H9 (cell line): ENCODE data around the gene C6orf136. TPM values are rescaled to one million over a fixed set of nuclear protein-coding genes. Genes with fewer than 3 reads are reported as not detected.
A peak's percentile ranks its signal among the peaks of the same experiment; 100 is the strongest.

Source experiments
- DNase-seq: peaks from one replicate; pipeline ENCODE4 v3.0.0-alpha.2; 2017
- H2AFZ ChIP-seq: one replicate; pipeline ENCODE4 v1.6.1; 2013; ENCODE audit warnings: mild to moderate bottlenecking, low read length, control low read depth, moderate library complexity
- H2AK5ac ChIP-seq: 2 replicates; pipeline ENCODE4 v1.6.1; 2013; ENCODE audit warnings: low read length, control low read depth, mixed read lengths; ENCODE audit not compliant: insufficient read length
- H2BK120ac ChIP-seq: one replicate; pipeline ENCODE4 v1.6.1; 2013; ENCODE audit warnings: low read depth, mild to moderate bottlenecking, low read length, control low read depth, inconsistent platforms; ENCODE audit not compliant: poor library complexity, severe bottlenecking
- H2BK12ac ChIP-seq: 2 replicates; pipeline ENCODE4 v1.6.1; 2013; ENCODE audit warnings: low read length, control low read depth, mixed read lengths, low read depth; ENCODE audit not compliant: insufficient read length
- H2BK15ac ChIP-seq: 2 replicates; pipeline ENCODE4 v1.6.1; 2013; ENCODE audit warnings: low read depth, low read length, control low read depth
- H2BK20ac ChIP-seq: one replicate; pipeline ENCODE4 v1.6.1; 2013; ENCODE audit warnings: low read depth, mild to moderate bottlenecking, low read length, control low read depth, inconsistent platforms; ENCODE audit not compliant: poor library complexity, severe bottlenecking
- H2BK5ac ChIP-seq: 2 replicates; pipeline ENCODE4 v1.6.1; 2013; ENCODE audit warnings: low read length, control low read depth, mixed read lengths; ENCODE audit not compliant: insufficient read length
- H3K14ac ChIP-seq: 2 replicates; pipeline ENCODE4 v1.6.1; 2013; ENCODE audit warnings: low read length, control low read depth; ENCODE audit not compliant: insufficient read depth
- H3K18ac ChIP-seq: 2 replicates; pipeline ENCODE4 v1.6.1; 2013; ENCODE audit warnings: low read depth, mild to moderate bottlenecking, mixed read lengths, low read length, control low read depth; ENCODE audit not compliant: insufficient read length
- H3K23ac ChIP-seq: 2 replicates; pipeline ENCODE4 v1.6.1; 2013; ENCODE audit warnings: low read length, control low read depth, mixed read lengths, low read depth; ENCODE audit not compliant: insufficient read length
- H3K23me2 ChIP-seq: 2 replicates; pipeline ENCODE4 v1.6.1; 2013; ENCODE audit warnings: low read depth, mild to moderate bottlenecking, mixed read lengths, low read length, control low read depth; ENCODE audit not compliant: insufficient read length, poor library complexity, severe bottlenecking
- H3K27ac ChIP-seq: 2 replicates; pipeline ENCODE4 v1.5.1; 2013; ENCODE audit warnings: low read length, control low read depth, mixed read lengths, low read depth; ENCODE audit not compliant: insufficient read length
- H3K27me3 ChIP-seq: 2 replicates; pipeline ENCODE4 v1.6.1; 2013; ENCODE audit warnings: low read length, control low read depth, inconsistent platforms; ENCODE audit not compliant: insufficient read depth
- H3K4ac ChIP-seq: 2 replicates; pipeline ENCODE4 v1.6.1; 2013; ENCODE audit warnings: low read depth, mild to moderate bottlenecking, control low read depth, inconsistent platforms, low read length, moderate library complexity
- H3K4me1 ChIP-seq: 2 replicates; pipeline ENCODE4 v1.6.1; 2013; ENCODE audit warnings: low read length, control low read depth, inconsistent platforms; ENCODE audit not compliant: insufficient read depth
- H3K4me2 ChIP-seq: 2 replicates; pipeline ENCODE4 v1.6.1; 2013; ENCODE audit warnings: low read length, control low read depth, mixed read lengths; ENCODE audit not compliant: insufficient read length, insufficient read depth
- H3K56ac ChIP-seq: 2 replicates; pipeline ENCODE4 v1.6.1; 2013; ENCODE audit warnings: low read depth, mild to moderate bottlenecking, mixed read lengths, low read length, control low read depth; ENCODE audit not compliant: insufficient read length
- H3K79me1 ChIP-seq: 2 replicates; pipeline ENCODE4 v1.6.1; 2013; ENCODE audit warnings: low read depth, mild to moderate bottlenecking, moderate library complexity, low read length, control low read depth, inconsistent platforms; ENCODE audit not compliant: insufficient read depth, poor library complexity, severe bottlenecking
- H3K79me2 ChIP-seq: 2 replicates; pipeline ENCODE4 v1.6.1; 2013; ENCODE audit warnings: low read length, control low read depth, inconsistent platforms; ENCODE audit not compliant: insufficient read depth
- H3K9ac ChIP-seq: 2 replicates; pipeline ENCODE4 v1.6.1; 2013; ENCODE audit warnings: low read length, control low read depth, mixed read lengths; ENCODE audit not compliant: insufficient read length; ENCODE audit errors: extremely low read depth
- H3K9me3 ChIP-seq: one replicate; pipeline ENCODE4 v1.6.1; 2013; ENCODE audit warnings: low read depth, low read length, inconsistent platforms; ENCODE audit not compliant: control insufficient read depth
- H3T11ph ChIP-seq: one replicate; pipeline ENCODE4 v1.6.1; 2013; ENCODE audit warnings: mild to moderate bottlenecking, low read length, control low read depth, inconsistent platforms
- H4K20me1 ChIP-seq: one replicate; pipeline ENCODE4 v1.6.1; 2013; ENCODE audit not compliant: control insufficient read depth, insufficient read length, insufficient read depth
- H4K5ac ChIP-seq: 2 replicates; pipeline ENCODE4 v1.6.1; 2013; ENCODE audit warnings: low read depth, mild to moderate bottlenecking, mixed read lengths, low read length, control low read depth; ENCODE audit not compliant: insufficient read length
- H4K8ac ChIP-seq: replicated peaks from 2 replicates; pipeline ENCODE4 v1.6.1; 2013; ENCODE audit warnings: low read length, control low read depth, mixed read lengths, low read depth; ENCODE audit not compliant: insufficient read length
- H4K91ac ChIP-seq: 2 replicates; pipeline ENCODE4 v1.6.1; 2013; ENCODE audit warnings: low read depth, mild to moderate bottlenecking, moderate library complexity, mixed read lengths, low read length, control low read depth; ENCODE audit not compliant: insufficient read length
- H3K27ac Mint-ChIP-seq, 3 experiments: 2 replicates in 2 of 3; 3 replicates in 1 of 3; pipeline ENCODE4 v1.8.0; 2020 to 2021; ENCODE audit warnings: mixed read lengths in 3 of 3, mild to moderate bottlenecking in 1 of 3, moderate library complexity in 1 of 3
- H3K27me3 Mint-ChIP-seq: 2 replicates; pipeline ENCODE4 v1.8.0; 2021; ENCODE audit warnings: low read depth, mild to moderate bottlenecking, moderate library complexity, mixed read lengths
- H3K36me3 Mint-ChIP-seq, 3 experiments: 2 replicates in 2 of 3; 3 replicates in 1 of 3; pipeline ENCODE4 v1.8.0; 2020 to 2021; ENCODE audit warnings: low read depth in 3 of 3, mixed read lengths in 3 of 3; ENCODE audit not compliant: insufficient read depth in 1 of 3
- H3K4me1 Mint-ChIP-seq, 2 experiments: 2 replicates each; pipeline ENCODE4 v1.8.0; 2020; ENCODE audit warnings: mixed read lengths in 2 of 2
- H3K4me3 Mint-ChIP-seq, 2 experiments: 2 replicates in 1 of 2; 3 replicates in 1 of 2; pipeline ENCODE4 v1.8.0; 2020 to 2021; ENCODE audit warnings: mild to moderate bottlenecking in 2 of 2, mixed read lengths in 2 of 2, moderate library complexity in 1 of 2
- H3K9me3 Mint-ChIP-seq, 2 experiments: 2 replicates in 1 of 2; 3 replicates in 1 of 2; pipeline ENCODE4 v1.8.0; 2020; ENCODE audit warnings: mild to moderate bottlenecking in 2 of 2, mixed read lengths in 2 of 2, moderate library complexity in 1 of 2
- CTCF ChIP-seq: fragments of 200-600 bp; sonication (generic); conservative IDR thresholded peaks from 3 replicates; pipeline ENCODE4 v1.8.0; 2021; ENCODE audit warnings: antibody characterized with exemption, mild to moderate bottlenecking
- WGBS: extraction: QIAGEN DNeasy Blood & Tissue Kit; methylation state at CpG from one replicate; pipeline ENCODE4 v1.1.7; 2013; ENCODE audit warnings: missing lambda C conversion rate, low lambda C conversion rate, mixed read lengths; ENCODE audit not compliant: insufficient read length; ENCODE audit errors: extremely low coverage; 5-methylcytosine and 5-hydroxymethylcytosine counted together
- total RNA-seq: library from RNA; stranded (reverse); gene quantifications from 2 replicates; pipeline ENCODE4 v1.2.1, GENCODE V29; 2021

C6orf136 gene
- total RNA-seq, 1 experiment from 2014 or later, result 22.2 TPM

- Histone ChIP-seq H2BK12ac (no peak overlapping the region), H2BK15ac (no peak overlapping the region), H2BK5ac (no peak overlapping the region), H3K23me2 (peaks cover 22% of the 10 kb centered on the region), H3K79me1 (no peaks in the 10 kb centered on the region), H3K79me2 (peaks cover 2% of the 10 kb centered on the region; the same call in 1 of the 2 replicates), H4K91ac (no peak overlapping the region), H3K27ac (no peak overlapping the region), H4K20me1 (no peaks in the 10 kb centered on the region), H3K23ac (no peak overlapping the region), H3K9me3 (no peaks in the 10 kb centered on the region), H3K18ac (no peak overlapping the region), H2BK120ac (no peak overlapping the region), H2AFZ (no peak overlapping the region), H4K8ac (no peak overlapping the region), H3K9ac (no peak overlapping the region), H2AK5ac (no peak overlapping the region), H3K27me3 (no peaks in the 10 kb centered on the region), H4K5ac (no peak overlapping the region), H3K4ac (no peak overlapping the region), H3K4me2 (peak overlapping the region; percentile 40), H2BK20ac (no peak overlapping the region), H3T11ph (no peak overlapping the region), H3K56ac (no peak overlapping the region), H3K14ac (no peak overlapping the region), H3K4me1 (peaks cover 14% of the 10 kb centered on the region; the same call in 1 of the 2 replicates)
- H3K36me3 Mint-ChIP-seq, result peaks cover 7 to 24% (median 19%) of the 10 kb centered on the region in 3 experiments; a peak in 6 of 7 replicates
- no CpG with 5 or more reads among the region's 2 CpGs for WGBS
- peaks cover 3% of the 10 kb centered on the region; the same call in 1 of the 2 replicates for H3K27me3 Mint-ChIP-seq
- H3K4me3 Mint-ChIP-seq, result peak overlapping the region; percentile 35 to 73
- H3K4me1 Mint-ChIP-seq, result peaks cover 69 to 73% of the 10 kb centered on the region in 2 experiments
- no peak for TF ChIP-seq CTCF
- H3K27ac Mint-ChIP-seq, result peak overlapping the region in 2 of 3 experiments; percentile 6 to 36; a peak in 4 of 7 replicates
- H3K9me3 Mint-ChIP-seq, result no peaks in the 10 kb centered on the region; a peak in 1 of 5 replicates
- DNase-seq, result no peak
Observed at GRCh38 chr6:30683980-30684338, 37.0 kb downstream of the C6orf136 start.
